ENCODE measurements around the gene HOXC10.
A peak's percentile ranks its signal among the peaks of the same experiment; 100 is the strongest.

- TF ChIP-seq USF1 (CRISPR knock-in tag; IDR thresholded peaks at IDR 0.05) (peak; percentile 99), CTCF (IDR thresholded peaks at IDR 0.05) (no peak), ERG (CRISPR knock-in tag; IDR thresholded peaks at IDR 0.05) (no peak), KAT7 (CRISPR knock-in tag; IDR thresholded peaks at IDR 0.05; ENCODE audit: borderline replicate concordance) (no peak), TEAD4 (CRISPR knock-in tag; IDR thresholded peaks at IDR 0.05) (no peak), TCF7 (CRISPR knock-in tag; IDR thresholded peaks at IDR 0.05; ENCODE audit: low read depth) (no peak)
- TF ChIP-seq, protein P1, sequence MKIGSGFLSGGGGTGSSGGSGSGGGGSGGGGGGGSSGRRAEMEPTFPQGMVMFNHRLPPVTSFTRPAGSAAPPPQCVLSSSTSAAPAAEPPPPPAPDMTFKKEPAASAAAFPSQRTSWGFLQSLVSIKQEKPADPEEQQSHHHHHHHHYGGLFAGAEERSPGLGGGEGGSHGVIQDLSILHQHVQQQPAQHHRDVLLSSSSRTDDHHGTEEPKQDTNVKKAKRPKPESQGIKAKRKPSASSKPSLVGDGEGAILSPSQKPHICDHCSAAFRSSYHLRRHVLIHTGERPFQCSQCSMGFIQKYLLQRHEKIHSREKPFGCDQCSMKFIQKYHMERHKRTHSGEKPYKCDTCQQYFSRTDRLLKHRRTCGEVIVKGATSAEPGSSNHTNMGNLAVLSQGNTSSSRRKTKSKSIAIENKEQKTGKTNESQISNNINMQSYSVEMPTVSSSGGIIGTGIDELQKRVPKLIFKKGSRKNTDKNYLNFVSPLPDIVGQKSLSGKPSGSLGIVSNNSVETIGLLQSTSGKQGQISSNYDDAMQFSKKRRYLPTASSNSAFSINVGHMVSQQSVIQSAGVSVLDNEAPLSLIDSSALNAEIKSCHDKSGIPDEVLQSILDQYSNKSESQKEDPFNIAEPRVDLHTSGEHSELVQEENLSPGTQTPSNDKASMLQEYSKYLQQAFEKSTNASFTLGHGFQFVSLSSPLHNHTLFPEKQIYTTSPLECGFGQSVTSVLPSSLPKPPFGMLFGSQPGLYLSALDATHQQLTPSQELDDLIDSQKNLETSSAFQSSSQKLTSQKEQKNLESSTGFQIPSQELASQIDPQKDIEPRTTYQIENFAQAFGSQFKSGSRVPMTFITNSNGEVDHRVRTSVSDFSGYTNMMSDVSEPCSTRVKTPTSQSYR (CRISPR knock-in tag; IDR thresholded peaks at IDR 0.05), result no peak
Observed at GRCh38 chr12:53938326-53939140, 46.4 kb upstream of the HOXC10 start, which contains the start of gene HOXC13.
